HL-60 (cell line): ENCODE data around the gene PPP1R10.
A peak's percentile ranks its signal among the peaks of the same experiment; 100 is the strongest.
"Not testable (repeated sequence)": the region's sequence is repeated elsewhere in the genome, so short reads cannot be mapped to it uniquely, and the experiment has no call there.

Experiments used
- DNase-seq, 2 experiments: peaks; one replicate each; pipeline ENCODE4 v3.0.0-alpha.2; 2010 to 2020; ENCODE audit warnings: low read depth in 1 of 2, low spot score in 1 of 2
- H3K27ac ChIP-seq: fragments of 250-450 bp; sonication (Bioruptor Pico); replicated peaks from 2 replicates; pipeline ENCODE4 v1.5.1; 2020; ENCODE audit warnings: mild to moderate bottlenecking, moderate library complexity
- H3K27me3 ChIP-seq: fragments of 250-450 bp; sonication (Bioruptor Pico); 2 replicates; pipeline ENCODE4 v1.5.1; 2021; ENCODE audit warnings: mild to moderate bottlenecking, moderate library complexity; ENCODE audit not compliant: insufficient read depth, poor library complexity, severe bottlenecking
- H3K4me3 ChIP-seq: replicated peaks from 2 replicates; pipeline ENCODE4 v1.5.1; 2011; ENCODE audit warnings: mild to moderate bottlenecking, control low read depth, low read length; ENCODE audit not compliant: insufficient read depth
- CTCF ChIP-seq: IDR thresholded peaks from one replicate; pipeline ENCODE4 v1.5.1; 2011; ENCODE audit warnings: low read length, control low read depth, inconsistent platforms; ENCODE audit not compliant: insufficient read depth
- GABPA ChIP-seq: IDR thresholded peaks from 2 replicates; pipeline ENCODE4 v1.6.1; 2012; ENCODE audit warnings: low read depth
- POLR2AphosphoS5 ChIP-seq: IDR thresholded peaks from 2 replicates; pipeline ENCODE4 v1.6.1; 2012; ENCODE audit warnings: low read depth
- REST ChIP-seq: IDR thresholded peaks from 2 replicates; pipeline ENCODE4 v1.6.1; 2012; ENCODE audit warnings: low read depth; ENCODE audit not compliant: insufficient replicate concordance
- SPI1 ChIP-seq: IDR thresholded peaks from 2 replicates; pipeline ENCODE4 v1.6.1; 2012; ENCODE audit warnings: low read depth, mild to moderate bottlenecking, borderline replicate concordance
- long read RNA-seq: library from polyadenylated mRNA; unstranded; transcript quantifications from one replicate; pipeline ENCODE4 v2.0.0, GENCODE V29; 2020

The PPP1R10 gene
- long read RNA-seq, full-length matches to known transcripts, result 8 of 63 reads
- long read RNA-seq, partial matches to known transcripts, result 54 of 63 reads
- long read RNA-seq, other reads (novel, unspliced or antisense), result 1 of 63 reads

- Histone ChIP-seq H3K27ac (peak within 1 kb of the TSS; percentile 99), H3K4me3 (peak within 1 kb of the TSS; percentile 83), H3K27me3 (no peaks in the 10 kb centered on the region)
- no peak for TF ChIP-seq CTCF
- peak; percentile 86 for TF ChIP-seq GABPA
- peak; percentile 80 for TF ChIP-seq REST
- TF ChIP-seq POLR2AphosphoS5, result peak; percentile 98; the same call in 1 of the 2 replicates
- TF ChIP-seq SPI1, result peak; percentile 85
- DNase-seq, result peak; percentile 100
Observed at GRCh38 chr6:30616811-30617564, at the start of gene PPP1R10. Gene PPP1R10 (minus strand): TSS chr6:30617243. CDS start chr6:30609944, 7,299 bp downstream.

- H3K27me3 ChIP-seq, DNase-seq, H3K27ac ChIP-seq, H3K4me3 ChIP-seq: not testable (repeated sequence)
Observed at GRCh38 chr6:30666300-30666699, 49.3 kb upstream of the PPP1R10 start.

GRCh38 chr6:30664994-30665767 lies 48.1 kb upstream of the PPP1R10 start:
- DNase-seq, result no peak
- no peaks in the 10 kb centered on the region for H3K27me3 ChIP-seq
- no peak for TF ChIP-seq REST
- TF ChIP-seq SPI1, result no peak
- TF ChIP-seq CTCF, result no peak
- no peak for TF ChIP-seq POLR2AphosphoS5
- no peak for TF ChIP-seq GABPA
- no peak overlapping the region for H3K4me3 ChIP-seq
- H3K27ac ChIP-seq, result no peak overlapping the region

- not testable (repeated sequence) for H3K27ac ChIP-seq, DNase-seq, H3K27me3 ChIP-seq, H3K4me3 ChIP-seq
Observed at GRCh38 chr6:30657922-30658321, 40.9 kb upstream of the PPP1R10 start.
